GM19372 (cell line): ENCODE measurements around the gene MEF2A.
"Not testable (repeated sequence)": the region's sequence is repeated elsewhere in the genome, so short reads cannot be mapped to it uniquely, and the experiment has no call there.

Experiments used
- ATAC-seq: cut with Tn5 transposase; IDR thresholded peaks from one replicate; pipeline ENCODE4 v1.9.1; 2021; ENCODE audit warnings: mild to moderate bottlenecking, low read depth, moderate library complexity; ENCODE audit not compliant: unreplicated experiment

The MEF2A gene

DNA sequence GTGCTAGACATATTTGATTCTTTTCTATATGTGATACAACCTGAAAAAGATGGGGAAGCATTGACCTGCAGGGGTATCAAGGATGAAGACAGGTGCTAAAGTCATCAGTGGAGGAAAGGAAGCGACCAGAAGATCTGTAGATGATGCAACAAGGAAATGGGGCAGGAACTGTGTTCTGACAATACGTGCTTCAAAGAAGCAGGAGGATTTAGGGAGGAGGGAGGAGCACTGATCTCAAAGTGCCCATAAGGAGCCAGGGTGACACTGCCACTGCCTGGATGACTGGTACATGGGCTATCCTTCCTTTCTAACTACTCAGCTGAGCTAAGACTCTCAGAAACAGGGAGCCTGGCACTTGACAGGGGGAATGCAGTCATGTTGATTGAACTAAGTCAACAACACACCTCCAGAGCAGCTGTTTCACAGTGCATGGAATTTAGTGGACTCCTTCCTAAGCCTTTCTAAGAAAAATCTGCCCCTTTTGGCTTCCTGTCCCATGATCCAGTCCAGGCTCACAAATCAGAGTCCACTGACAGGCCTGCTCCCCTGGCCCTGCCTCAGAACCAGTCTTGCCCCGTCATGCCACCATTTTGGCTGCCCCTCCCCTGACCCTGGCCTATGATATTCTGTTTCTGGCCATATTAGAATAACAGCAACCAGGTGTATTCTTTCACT lies 155.5 kb downstream of the MEF2A start:
- no peak for ATAC-seq

DNA sequence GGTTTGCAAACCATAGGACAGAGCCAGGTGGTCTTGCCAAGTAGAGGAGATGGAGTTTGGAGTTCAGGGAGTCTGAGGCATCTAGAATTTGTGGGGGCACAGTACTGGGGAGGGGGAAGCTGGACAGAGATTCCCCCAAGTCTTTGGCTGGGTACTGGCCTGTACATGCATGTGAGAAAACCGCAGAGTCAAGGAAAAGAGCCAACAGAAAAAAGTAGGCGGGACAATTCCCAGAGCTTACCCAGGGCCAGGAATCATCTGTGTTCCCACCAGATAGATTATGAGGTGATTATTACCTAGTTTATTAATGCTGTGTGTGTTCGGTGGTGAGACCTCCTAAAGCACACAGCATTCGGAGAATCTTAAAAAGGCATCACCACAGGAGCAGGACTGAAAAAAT lies 156.1 kb downstream of the MEF2A start:
- no peak for ATAC-seq

DNA sequence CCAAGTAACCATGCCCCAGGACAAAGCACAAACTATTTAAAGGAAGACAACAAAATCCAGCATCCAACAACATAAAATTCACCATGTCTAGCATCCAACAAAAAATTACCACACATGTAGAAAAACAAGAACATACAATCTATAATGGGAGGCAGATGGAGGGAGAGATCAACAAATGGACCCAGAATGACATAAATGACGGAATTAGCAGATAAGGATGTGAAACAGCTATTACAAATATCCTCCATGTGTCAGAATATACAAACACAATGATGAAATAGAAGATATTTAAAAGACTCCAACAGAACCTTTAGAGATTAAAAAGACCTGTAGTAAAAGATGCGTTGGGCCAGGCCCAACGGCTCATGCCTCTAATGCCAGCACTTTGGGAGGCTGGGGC lies 156.6 kb downstream of the MEF2A start:
- no peak for ATAC-seq

DNA sequence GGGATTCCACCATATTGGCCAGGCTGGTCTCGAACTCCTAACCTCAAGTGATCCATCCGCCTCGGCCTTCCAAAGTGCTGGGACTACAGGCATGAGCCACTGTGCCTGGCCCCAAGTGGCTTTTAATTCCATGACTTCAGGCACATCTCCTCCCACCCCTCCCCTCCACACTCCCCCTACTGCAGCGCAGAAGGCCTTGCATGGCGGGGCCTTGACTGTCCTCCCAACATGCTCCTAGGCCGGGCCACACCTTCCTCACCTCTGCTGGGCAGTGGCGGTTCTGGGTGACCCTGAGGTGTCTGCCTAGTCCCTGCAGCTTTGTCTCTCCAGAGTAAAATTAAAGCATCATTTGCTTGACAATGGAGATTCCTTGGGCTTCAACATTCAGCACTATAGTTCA lies 160.5 kb downstream of the MEF2A start:
- no peak for ATAC-seq

DNA sequence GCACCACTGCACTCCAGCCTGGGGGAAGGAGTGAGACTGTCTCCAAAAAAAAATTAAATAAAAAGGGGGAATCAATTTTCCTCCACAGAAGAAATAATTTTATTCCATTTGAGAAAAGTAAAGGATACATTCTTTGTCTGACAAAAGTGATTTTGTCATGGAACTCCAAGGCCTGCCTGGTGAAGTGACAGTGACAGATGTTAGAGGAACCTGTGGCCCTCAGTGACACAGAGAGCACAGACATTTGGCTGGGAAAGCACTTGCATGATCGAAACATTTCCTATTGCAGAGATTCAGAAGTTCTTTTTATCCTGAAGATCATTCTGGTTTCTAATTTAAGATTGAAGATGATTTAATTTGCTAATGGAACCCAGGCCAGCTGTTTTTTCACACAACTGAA lies 161.5 kb downstream of the MEF2A start:
- ATAC-seq = no peak

DNA sequence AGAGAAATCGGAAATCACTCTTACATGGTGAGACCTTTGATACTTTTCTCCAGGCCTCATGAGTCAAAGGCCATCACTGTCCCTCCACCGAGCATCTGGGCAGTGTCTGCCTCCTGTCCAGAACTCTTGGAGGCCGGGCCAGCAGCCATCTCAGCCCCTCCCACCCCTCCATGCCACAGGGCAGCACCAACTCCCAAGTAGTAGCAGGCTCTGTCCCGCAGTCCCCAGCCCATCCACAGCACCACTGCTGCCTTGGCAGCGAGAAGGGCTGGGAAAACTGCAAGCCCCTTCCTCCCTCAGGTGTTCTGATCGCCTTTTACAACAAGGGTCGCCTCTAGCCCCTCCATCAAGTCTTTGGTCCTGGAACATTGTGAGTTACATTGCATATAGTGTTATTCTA lies 161.9 kb downstream of the MEF2A start:
- ATAC-seq = no peak

DNA sequence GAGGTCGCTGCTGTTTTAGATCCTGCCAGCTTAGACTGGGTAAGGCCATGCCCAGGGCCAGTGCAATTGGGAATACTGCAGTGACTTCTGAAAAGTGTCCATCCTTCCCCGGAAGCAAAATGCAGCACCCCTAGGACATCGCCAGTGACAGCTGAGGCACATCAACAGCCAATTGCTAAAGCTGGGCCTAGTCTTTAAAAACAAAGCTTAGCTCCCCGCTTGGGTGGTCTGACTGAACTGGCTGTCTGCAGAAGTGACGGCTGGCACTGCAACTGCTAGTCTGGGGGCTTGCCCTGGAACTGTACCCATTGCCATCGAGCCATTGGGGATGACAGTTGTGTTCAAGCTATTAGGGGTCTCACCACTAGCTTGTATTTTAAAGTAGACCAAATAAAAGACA lies 163.1 kb downstream of the MEF2A start:
- ATAC-seq = no peak

DNA sequence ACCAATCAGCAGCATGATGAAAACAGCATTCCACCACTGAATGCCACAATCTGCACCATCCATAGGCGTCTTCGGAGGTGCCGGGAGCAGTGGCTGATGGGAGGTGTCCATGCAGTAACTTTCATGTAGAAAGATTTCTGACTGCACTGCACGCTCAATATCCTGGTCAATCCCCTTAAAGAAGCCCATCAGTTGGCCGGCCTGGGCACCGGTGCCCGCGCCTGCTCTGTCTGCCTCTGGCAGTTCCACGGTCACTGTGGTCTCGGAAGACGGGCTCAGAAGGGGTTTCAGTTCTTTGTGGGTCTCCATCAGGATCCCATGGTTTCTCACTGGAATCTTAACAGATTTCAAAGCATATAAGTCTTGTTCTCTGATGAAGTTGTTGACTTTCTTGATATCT lies 163.5 kb downstream of the MEF2A start:
- no peak for ATAC-seq

DNA sequence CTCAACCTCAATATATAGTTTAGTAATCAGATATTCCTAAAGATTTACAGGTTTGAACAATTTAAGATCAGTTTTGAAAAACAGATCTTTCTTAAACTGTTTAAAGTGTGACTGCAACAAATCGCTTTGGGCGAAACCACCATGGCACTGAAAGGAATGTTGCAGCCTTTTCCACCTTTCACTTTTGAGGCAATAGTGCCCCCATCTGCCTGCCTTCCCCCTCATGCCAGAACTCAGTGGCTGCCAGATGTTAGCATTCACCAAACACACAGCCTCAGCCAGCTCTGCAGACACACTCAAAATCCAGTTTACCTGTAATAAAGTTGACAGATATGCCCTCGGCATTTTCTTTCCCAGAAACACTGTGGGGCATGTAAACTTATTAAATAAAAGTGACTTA lies 164.1 kb downstream of the MEF2A start:
- ATAC-seq = no peak

DNA sequence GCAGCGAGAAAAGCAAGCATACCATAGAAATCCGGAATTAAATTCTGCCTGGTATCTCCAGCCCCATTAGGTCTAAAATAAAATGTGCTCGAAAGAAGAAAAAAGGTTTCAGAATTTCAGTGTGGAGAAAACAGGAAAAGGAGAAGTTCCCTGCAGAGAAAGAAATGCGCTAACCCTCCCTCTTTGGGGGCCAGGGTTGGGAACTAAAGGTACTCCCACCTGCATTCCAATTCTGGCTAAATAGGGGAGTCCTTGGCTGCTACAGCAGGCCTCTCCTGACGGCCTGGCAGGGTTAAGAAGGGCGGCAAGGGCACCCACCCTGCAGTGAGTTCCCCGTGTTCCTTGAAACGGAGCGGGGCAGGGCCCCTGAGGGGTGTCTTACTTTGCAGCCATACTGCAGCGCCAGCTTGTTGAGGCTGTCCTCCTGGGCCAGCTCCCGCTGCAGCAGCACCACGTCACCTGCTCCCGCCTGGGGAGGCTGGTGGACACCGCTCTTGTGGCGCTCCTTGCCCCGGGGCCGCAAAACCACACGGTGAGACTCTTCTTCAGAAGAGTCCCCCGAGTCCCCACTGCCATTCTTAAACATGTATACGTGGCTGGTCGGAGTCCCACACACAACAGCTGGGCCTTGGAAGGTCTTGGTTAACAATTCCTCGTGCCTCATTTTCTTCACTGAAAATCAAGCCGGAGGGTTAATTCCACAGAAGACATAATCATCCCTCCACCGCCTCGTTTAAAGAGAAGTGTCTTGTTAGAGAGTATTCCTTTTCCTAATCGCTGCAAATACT lies 165.7 kb downstream of the MEF2A start:
- no peak for ATAC-seq

DNA sequence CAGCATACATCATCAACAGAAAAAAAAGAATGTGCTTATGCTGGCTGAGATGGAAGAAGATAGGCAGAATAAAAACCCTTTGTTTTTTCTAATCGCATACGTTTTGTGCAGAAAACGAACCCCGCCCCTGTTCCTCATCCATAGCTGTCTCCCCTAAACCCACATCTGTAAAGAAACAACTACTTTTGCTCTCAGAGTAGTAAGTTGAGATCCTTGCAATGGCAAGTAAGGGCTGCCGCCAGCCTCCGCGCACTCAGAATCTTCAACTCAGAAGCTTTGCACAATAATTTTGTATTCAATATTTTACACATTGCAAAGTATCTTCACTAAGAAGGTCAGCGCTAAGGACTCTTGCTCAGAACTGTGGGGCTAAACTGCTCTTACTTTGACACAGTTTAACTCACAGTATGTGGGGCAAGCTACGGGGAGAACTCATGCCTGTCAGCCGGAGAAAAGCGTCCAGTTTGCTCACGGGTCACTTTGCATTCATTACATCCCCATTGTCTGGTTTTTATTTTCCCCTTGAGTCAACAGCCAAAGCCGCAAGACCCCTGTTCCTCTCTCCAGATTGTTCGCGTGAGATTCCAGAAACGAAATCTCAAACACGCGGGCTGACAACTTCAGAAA lies 166.5 kb downstream of the MEF2A start:
- ATAC-seq = no peak

DNA sequence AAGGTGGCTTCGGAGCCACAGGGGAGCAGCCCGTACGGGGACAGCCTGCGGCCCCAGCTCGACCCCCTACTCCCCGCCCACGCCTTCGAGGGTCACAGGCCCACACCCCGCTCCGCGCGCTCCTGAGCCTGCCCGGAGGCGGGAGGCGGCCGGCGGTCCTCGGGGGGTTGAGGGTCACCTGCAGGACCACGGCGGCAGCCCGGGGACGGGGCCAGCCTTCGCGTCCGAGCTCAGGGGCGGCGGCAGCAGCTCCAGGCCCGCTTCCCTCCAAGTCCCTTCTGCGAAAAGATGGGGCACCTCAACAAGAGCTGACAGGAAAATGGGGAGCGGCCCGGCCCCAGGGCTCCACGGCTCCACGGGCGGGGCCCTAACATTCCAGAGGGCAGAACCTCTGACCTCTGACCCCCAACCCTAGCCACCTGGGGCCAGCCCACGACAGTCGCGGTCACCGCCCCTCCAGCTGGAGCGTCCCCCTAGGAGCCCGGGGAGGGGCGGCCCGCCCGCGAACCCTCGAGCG lies 167.0 kb downstream of the MEF2A start:
- ATAC-seq = peak; percentile 20

DNA sequence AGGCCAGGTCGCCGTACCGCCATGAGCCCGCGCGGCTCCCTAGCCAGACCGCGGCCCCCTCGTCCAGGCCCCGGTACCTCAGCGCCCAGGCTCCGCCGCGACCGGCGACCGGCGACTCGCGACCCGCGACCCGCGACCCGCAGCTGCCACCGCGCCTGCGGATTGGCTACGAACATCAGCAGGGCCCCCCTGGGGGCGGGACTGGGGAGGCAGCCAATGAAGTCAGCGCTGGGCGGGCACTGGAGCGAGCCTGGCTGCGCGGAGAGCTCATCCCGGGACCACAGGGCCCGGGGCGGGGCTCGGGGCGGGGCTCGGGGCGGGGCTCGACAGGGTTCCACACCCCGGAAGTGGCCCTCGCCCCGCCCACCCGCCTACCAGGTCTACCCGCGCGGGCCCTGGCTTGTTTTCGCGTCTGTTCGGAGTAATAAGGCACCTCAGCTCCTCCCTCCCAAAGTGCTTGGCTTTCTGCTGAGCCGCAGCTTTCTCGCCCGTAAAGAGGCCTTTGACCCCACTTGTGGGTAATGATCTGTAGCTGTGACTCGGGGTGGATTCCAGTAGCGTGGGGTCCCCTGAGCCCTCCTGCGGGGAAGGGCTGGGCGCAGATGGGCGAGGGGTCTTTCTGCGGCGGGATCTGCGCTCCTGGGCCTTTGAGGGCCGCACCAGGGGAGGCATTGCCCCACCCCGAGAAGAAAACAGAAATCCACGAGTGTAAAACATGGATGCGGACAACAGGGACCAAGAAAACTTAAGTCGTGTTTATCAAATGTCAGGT lies 167.7 kb downstream of the MEF2A start, which contains the start of gene LYSMD4:
LYSMD4 (minus strand) TSS at position 170 of the 772 bp plus-strand sequence. CDS start 1,438 bp downstream, outside the sequence.
- peak; percentile 99 for ATAC-seq

DNA sequence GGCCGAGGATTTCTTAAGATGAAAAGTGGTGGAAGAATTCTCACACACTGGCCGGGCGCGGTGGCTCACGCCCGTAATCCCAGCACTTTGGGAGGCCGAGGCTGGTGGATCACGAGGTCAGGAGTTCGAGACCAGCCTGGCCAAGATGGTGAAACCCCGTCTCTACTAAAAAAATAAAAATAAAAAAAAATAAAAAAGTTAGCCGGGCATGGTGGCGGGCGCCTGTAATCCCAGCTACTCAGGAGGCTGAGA lies 168.2 kb downstream of the MEF2A start:
- ATAC-seq = not testable (repeated sequence)

DNA sequence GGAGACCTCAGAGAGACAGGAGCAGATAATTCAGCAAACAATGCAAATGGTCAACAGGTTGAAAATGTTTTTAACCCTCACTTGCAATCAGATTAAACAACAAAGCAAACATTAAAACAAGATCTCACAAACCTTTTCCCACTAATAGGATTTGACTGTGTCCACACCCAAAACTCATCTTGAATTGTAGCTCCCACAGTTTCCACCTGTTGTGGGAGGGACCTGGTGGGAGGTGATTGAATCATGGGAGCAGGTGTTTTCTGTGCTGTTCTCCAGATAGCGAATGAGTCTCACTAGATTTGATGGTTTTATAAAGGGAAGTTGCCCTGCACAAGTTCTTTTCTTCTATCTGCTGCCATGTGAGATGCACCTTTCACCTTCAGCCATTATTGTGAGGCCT lies 168.8 kb downstream of the MEF2A start:
- no peak for ATAC-seq

DNA sequence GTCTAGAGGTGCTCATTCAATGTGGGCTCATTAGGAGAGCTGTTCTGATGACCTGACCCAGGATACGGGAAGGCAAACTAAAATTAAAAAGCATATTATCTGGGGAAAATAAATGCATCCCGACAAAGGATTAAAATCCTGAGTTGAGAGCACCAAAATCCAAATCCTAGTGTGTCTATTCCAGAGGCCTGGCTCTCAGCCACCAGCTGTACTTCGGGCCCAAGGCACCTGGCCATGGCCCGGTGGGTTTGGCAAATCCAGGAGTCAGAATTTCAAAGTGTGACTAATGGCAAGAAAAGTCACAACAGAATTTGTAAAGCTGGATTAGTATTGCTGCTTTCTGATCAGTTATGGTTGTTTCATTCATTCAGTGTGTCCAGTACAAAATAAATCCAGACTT lies 170.1 kb downstream of the MEF2A start:
- no peak for ATAC-seq

DNA sequence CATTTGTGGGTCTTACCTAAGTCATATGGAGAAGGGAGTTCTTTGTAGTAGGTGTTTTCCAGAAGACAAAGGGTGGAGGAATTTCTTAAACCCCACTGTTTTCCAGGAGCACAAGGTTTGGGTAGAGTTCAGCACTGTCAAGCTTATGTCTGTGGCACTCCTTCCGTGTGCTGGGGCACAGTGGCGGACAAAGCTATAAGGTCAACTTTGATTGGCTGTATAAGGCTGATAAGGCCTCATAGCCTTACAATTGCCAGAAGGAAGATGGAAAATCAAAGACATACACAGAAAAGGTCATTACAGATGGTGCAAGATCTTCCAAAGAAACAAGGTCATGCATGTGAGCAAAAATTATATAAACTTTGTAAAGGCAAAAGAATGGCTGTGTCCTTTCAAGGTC lies 170.9 kb downstream of the MEF2A start:
- ATAC-seq = no peak

DNA sequence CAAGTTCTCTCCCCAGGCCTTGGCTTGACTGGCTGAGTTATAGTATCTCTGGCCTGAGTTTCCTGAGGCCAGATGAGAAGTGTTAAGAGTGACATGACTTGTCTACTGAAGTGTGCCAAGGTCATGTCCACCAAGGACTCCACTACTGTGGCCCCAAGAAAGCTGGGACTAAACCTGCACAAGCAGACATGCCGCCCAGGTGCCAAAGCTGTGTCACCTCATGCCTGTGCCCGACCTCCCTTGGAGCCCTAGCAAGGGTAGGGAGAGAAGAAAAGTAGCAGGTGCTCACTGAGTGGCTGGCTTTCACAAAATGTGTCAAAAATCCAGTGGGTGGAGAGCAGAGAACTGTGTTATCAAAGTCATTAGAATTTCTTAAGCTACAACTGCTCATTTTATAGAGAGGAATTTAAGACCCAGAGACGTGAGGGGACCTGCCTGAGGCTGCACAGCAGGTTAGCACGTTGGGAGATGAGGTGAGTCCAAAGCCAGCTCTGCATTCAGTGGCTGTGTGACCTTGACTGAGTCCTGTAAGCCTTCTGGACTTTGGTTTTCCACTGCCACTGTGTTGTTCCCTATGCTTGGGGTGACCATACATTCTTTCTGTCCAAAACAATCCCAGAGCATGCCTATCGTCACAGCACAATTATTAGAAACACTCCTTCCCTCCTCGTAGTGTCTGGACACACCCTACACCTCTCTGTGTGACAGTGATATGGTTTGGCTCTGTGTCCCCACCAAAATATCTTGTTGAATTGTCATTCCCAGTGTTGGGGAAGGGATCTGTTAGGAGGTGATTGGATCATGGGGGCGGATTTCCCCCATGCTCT lies 172.4 kb downstream of the MEF2A start:
- ATAC-seq = no peak

DNA sequence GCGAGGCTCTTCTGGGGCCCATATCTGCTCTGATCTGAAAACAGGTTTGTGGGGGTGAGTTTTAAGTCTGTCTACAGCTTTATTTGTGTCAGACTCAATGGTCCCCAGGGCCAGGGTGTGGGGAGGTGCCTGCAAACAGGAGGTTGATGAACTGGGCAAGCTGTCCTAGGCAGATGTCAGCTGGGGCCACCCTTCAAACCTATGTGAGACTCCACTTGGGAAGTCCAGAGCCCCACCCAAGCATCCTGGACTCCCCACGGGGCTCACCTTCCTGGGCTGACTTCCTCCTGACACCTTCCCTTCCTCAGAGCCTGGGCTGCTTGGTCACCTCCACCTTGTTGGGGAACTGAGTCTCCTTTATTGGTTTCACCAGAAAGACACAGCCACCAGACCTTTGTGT lies 176.1 kb downstream of the MEF2A start:
- ATAC-seq = no peak

DNA sequence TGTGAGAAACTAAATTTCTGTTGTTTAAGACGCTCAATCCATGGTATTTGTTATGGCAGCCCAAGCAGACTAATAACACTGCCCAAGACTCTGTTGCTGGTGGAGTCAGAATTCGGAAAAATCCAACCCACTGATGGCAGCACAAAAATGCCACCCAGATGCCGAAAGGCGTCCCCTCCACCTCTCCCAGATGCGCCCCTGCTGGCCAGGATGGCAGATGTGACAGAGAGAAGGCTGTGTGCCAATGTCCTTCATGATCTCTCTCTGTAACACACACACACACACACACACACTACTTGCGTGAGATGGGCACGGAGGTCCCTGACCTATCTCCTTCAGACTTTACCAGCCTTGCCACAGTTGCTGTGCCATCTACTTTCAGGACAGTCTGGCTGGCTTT lies 178.4 kb downstream of the MEF2A start:
- ATAC-seq = no peak
